Colonic mucosa (tissue), 4 donors: ENCODE measurements around the gene AFAP1L2. TPM values are rescaled to one million over a fixed set of nuclear protein-coding genes. Genes with fewer than 3 reads are reported as not detected.

Source experiments
- DNase-seq: peaks from one replicate; pipeline ENCODE4 v3.0.0-alpha.2; 2020
- H3K27ac ChIP-seq: fragments of 200-600 bp; one replicate; pipeline ENCODE4 v1.8.0; 2021
- H3K27me3 ChIP-seq: fragments of 200-600 bp; one replicate; pipeline ENCODE4 v1.8.0; 2021
- H3K36me3 ChIP-seq: fragments of 200-600 bp; one replicate; pipeline ENCODE4 v1.8.0; 2021
- H3K4me1 ChIP-seq: fragments of 200-600 bp; one replicate; pipeline ENCODE4 v1.8.0; 2021; ENCODE audit warnings: mild to moderate bottlenecking
- H3K4me3 ChIP-seq: fragments of 200-600 bp; one replicate; pipeline ENCODE4 v1.8.0; 2021
- H3K9ac ChIP-seq, 2 donors: one replicate each; pipeline ENCODE4 v1.7.0; 2013; ENCODE audit warnings: control low read depth in 2 of 2, low read depth in 2 of 2, low read length in 2 of 2
- H3K9me3 ChIP-seq: fragments of 200-600 bp; one replicate; pipeline ENCODE4 v1.8.0; 2021
- CTCF ChIP-seq: fragments of 200-600 bp; IDR thresholded peaks from one replicate; pipeline ENCODE4 v1.8.0; 2022; ENCODE audit warnings: antibody characterized with exemption, mild to moderate bottlenecking
- intact Hi-C: fragments of 100-400 bp; cut with DNase I; formaldehyde crosslinking; loops from one replicate; pipeline ENCODE4 v1.14.1; 2022
- total RNA-seq, 2 donors: library from RNA; stranded (reverse); fragmentation: NEBNext Ultra II Directional in 1 of 2; extraction: Animal tissue kit (Norgen Biotek cat#: 25700) in 1 of 2; gene quantifications; one replicate each; pipeline ENCODE4 v1.2.1, GENCODE V29; 2021
- donor health status: healthy.
- donor health status: DM: no; HTN: no; CAD: no.
- donor health status: DM: no; HTN: no; CAD: no.

The AFAP1L2 gene
- total RNA-seq, 2 donors from 2014 or later = 7.9 to 13.7 TPM

- no peak overlapping the region for H3K27ac ChIP-seq
- no peak for TF ChIP-seq CTCF
- H3K9ac ChIP-seq = no peak overlapping the region
- no peak overlapping the region for H3K4me3 ChIP-seq
- no peak for DNase-seq
- H3K27me3 ChIP-seq = no peaks in the 10 kb centered on the region
- intact Hi-C loops = no loop called here
- H3K9me3 ChIP-seq = no peaks in the 10 kb centered on the region
- H3K36me3 ChIP-seq = no peaks in the 10 kb centered on the region
- H3K4me1 ChIP-seq = no peaks in the 10 kb centered on the region
Observed at GRCh38 chr10:114372995-114373394, 31.3 kb downstream of the AFAP1L2 start.

GRCh38 chr10:114372179-114372578 is 32.1 kb downstream of the AFAP1L2 start:
- Histone ChIP-seq H3K4me1 (no peaks in the 10 kb centered on the region), H3K4me3 (no peak overlapping the region), H3K27ac (no peak overlapping the region), H3K9me3 (no peaks in the 10 kb centered on the region), H3K9ac (no peak overlapping the region), H3K36me3 (no peaks in the 10 kb centered on the region), H3K27me3 (no peaks in the 10 kb centered on the region)
- DNase-seq = peak; percentile 73
- TF ChIP-seq CTCF = no peak
- intact Hi-C loops = no loop called here

GRCh38 chr10:114370966-114371365 is 33.3 kb downstream of the AFAP1L2 start:
- no peaks in the 10 kb centered on the region for H3K27me3 ChIP-seq
- no peak overlapping the region for H3K27ac ChIP-seq
- no peaks in the 10 kb centered on the region for H3K9me3 ChIP-seq
- DNase-seq = no peak
- no peaks in the 10 kb centered on the region for H3K36me3 ChIP-seq
- H3K4me3 ChIP-seq = no peak overlapping the region
- intact Hi-C loops = no loop called here
- no peak overlapping the region for H3K9ac ChIP-seq
- no peak for TF ChIP-seq CTCF
- H3K4me1 ChIP-seq = no peaks in the 10 kb centered on the region

GRCh38 chr10:114370199-114370598 is 34.1 kb downstream of the AFAP1L2 start:
- H3K9ac ChIP-seq = no peak overlapping the region
- H3K4me3 ChIP-seq = no peak overlapping the region
- no peak for DNase-seq
- H3K27ac ChIP-seq = no peak overlapping the region
- no peaks in the 10 kb centered on the region for H3K36me3 ChIP-seq
- no peaks in the 10 kb centered on the region for H3K9me3 ChIP-seq
- no peaks in the 10 kb centered on the region for H3K4me1 ChIP-seq
- no peak for TF ChIP-seq CTCF
- H3K27me3 ChIP-seq = no peaks in the 10 kb centered on the region
- intact Hi-C loops = no loop called here

GRCh38 chr10:114368057-114368391 is 36.3 kb downstream of the AFAP1L2 start:
- no peak for DNase-seq
- Histone ChIP-seq H3K27me3 (no peaks in the 10 kb centered on the region), H3K36me3 (no peaks in the 10 kb centered on the region), H3K4me3 (no peak overlapping the region), H3K9ac (no peak overlapping the region), H3K9me3 (no peaks in the 10 kb centered on the region), H3K4me1 (no peaks in the 10 kb centered on the region), H3K27ac (no peak overlapping the region)
- intact Hi-C loops = no loop called here
- TF ChIP-seq CTCF = no peak
